GM12872 (cell line): ENCODE results near the gene C7orf25.

Source experiments
- CTCF ChIP-seq: IDR thresholded peaks from 3 replicates; pipeline ENCODE4 v1.5.1; 2011; ENCODE audit warnings: low read depth, mild to moderate bottlenecking, low read length, moderate library complexity; ENCODE audit not compliant: insufficient read depth

C7orf25 gene

GRCh38 chr7:42934291-42934690, 22.4 kb upstream of the C7orf25 start:
- TF ChIP-seq CTCF, result no peak

GRCh38 chr7:42932811-42933591, 21.1 kb upstream of the C7orf25 start:
- no peak for TF ChIP-seq CTCF

GRCh38 chr7:42931834-42932651, 20.2 kb upstream of the C7orf25 start, which contains the start of the genes MRPL32 and PSMA2:
MRPL32 (plus strand) TSS chr7:42932376; CDS start chr7:42932387, 11 bp downstream.
PSMA2 (minus strand) TSS chr7:42932174; CDS start chr7:42932158, 16 bp downstream.
- no peak for TF ChIP-seq CTCF

GRCh38 chr7:42931447-42931833, 19.6 kb upstream of the C7orf25 start:
- no peak for TF ChIP-seq CTCF

- no peak for TF ChIP-seq CTCF
Measured at GRCh38 chr7:42930889-42931288, 19.0 kb upstream of the C7orf25 start.

GRCh38 chr7:42929449-42929848, 17.6 kb upstream of the C7orf25 start:
- no peak for TF ChIP-seq CTCF

- no peak for TF ChIP-seq CTCF
Measured at GRCh38 chr7:42928754-42929153, 16.9 kb upstream of the C7orf25 start.
